Left renal cortex interstitium (tissue), 4 donors: ENCODE data around the gene C14orf132. TPM values are rescaled to one million over a fixed set of nuclear protein-coding genes. Genes with fewer than 3 reads are reported as not detected.

ENCODE experiments used
- DNase-seq, 4 donors: peaks; one replicate each; pipeline ENCODE4 v3.0.0-alpha.2; 2013; ENCODE audit warnings: low read depth in 4 of 4, low spot score in 2 of 4, missing footprints in 1 of 4
- polyA plus RNA-seq, 4 donors: library from polyadenylated mRNA; unstranded; fragments of 120-200 nt; gene quantifications; one replicate each; pipeline ENCODE4 v1.2.1, GENCODE V29; 2013; ENCODE audit not compliant: insufficient read length in 4 of 4

C14orf132 gene
- polyA plus RNA-seq, 4 donors: 27.5 to 40.7 (median 35.0) TPM

- no peak for DNase-seq
Observed at GRCh38 chr14:96039633-96040311, 610 bp downstream of the C14orf132 start.

GRCh38 chr14:96040828-96041371 lies 1.7 kb downstream of the C14orf132 start:
- no peak for DNase-seq

GRCh38 chr14:96042248-96042930 lies 3.2 kb downstream of the C14orf132 start:
- no peak for DNase-seq

GRCh38 chr14:96046630-96047029 lies 7.5 kb downstream of the C14orf132 start:
- no peak for DNase-seq

GRCh38 chr14:96047101-96047500 lies 7.9 kb downstream of the C14orf132 start:
- DNase-seq: no peak

GRCh38 chr14:96049932-96050331 lies 10.8 kb downstream of the C14orf132 start:
- DNase-seq: no peak

- DNase-seq: no peak
Observed at GRCh38 chr14:96050482-96050881, 11.3 kb downstream of the C14orf132 start.

GRCh38 chr14:96051231-96051630 lies 12.1 kb downstream of the C14orf132 start:
- no peak for DNase-seq

GRCh38 chr14:96051642-96052540 lies 12.7 kb downstream of the C14orf132 start:
- DNase-seq: no peak

- DNase-seq: no peak
Observed at GRCh38 chr14:96052541-96053247, 13.5 kb downstream of the C14orf132 start.

- no peak for DNase-seq
Observed at GRCh38 chr14:96053248-96053599, 14.1 kb downstream of the C14orf132 start.

GRCh38 chr14:96053600-96054381 lies 14.6 kb downstream of the C14orf132 start:
- no peak for DNase-seq

GRCh38 chr14:96054661-96055060 lies 15.5 kb downstream of the C14orf132 start:
- no peak for DNase-seq

GRCh38 chr14:96055065-96055752 lies 16.0 kb downstream of the C14orf132 start:
- DNase-seq: no peak

GRCh38 chr14:96055753-96056508 lies 16.8 kb downstream of the C14orf132 start:
- DNase-seq: no peak

GRCh38 chr14:96056509-96057422 lies 17.6 kb downstream of the C14orf132 start:
- DNase-seq: no peak

GRCh38 chr14:96057738-96058137 lies 18.6 kb downstream of the C14orf132 start:
- no peak for DNase-seq
